IMR-90 (cell line): ENCODE data around the gene UBP1. TPM values are rescaled to one million over a fixed set of nuclear protein-coding genes. Genes with fewer than 3 reads are reported as not detected.

Source experiments
- ATAC-seq: fragments of 200-7000 bp; cut with Tn5 transposase; 2 replicates; pipeline ENCODE4 v1.9.1; 2020; ENCODE audit warnings: low read depth, mild to moderate bottlenecking, moderate library complexity
- BruUV-seq: library from RNA; stranded (reverse); fragments of 400-500 nt; replicated peaks from 2 replicates; lab custom pipeline; 2021; lab: Mats Ljungman, UMichigan
- CTCF ChIA-PET: fragments of 300-600 bp; formaldehyde crosslinking; extraction: SDS; loops from one replicate; lab custom pipeline; 2021; ENCODE audit warnings: antibody characterized with exemption; lab: Yijun Ruan, JAX
- POLR2A ChIA-PET: fragments of 300-600 bp; sonication (Branson Sonifier 250); formaldehyde crosslinking; loops from one replicate; lab custom pipeline; 2022; ENCODE audit warnings: antibody characterized with exemption; ENCODE audit not compliant: unreplicated experiment; lab: Charles Lee
- DNase-seq: peaks from one replicate; pipeline ENCODE4 v3.0.0; 2013
- H2AFZ ChIP-seq: replicated peaks from 2 replicates; pipeline ENCODE3; 2013; ENCODE audit warnings: low read length, mild to moderate bottlenecking; ENCODE audit not compliant: poor library complexity
- H2AK5ac ChIP-seq: 2 replicates; pipeline ENCODE4 v1.6.1; 2013; ENCODE audit warnings: low read depth, low read length, inconsistent platforms
- H2AK9ac ChIP-seq: replicated peaks from 2 replicates; pipeline ENCODE3; 2013; ENCODE audit warnings: mild to moderate bottlenecking, low read depth, low read length, moderate library complexity; ENCODE audit not compliant: poor library complexity
- H2BK120ac ChIP-seq: 2 replicates; pipeline ENCODE4 v1.6.1; 2013; ENCODE audit warnings: low read depth, low read length, inconsistent platforms
- H2BK15ac ChIP-seq: 3 replicates; pipeline ENCODE4 v1.6.1; 2013; ENCODE audit warnings: low read depth, low read length, inconsistent platforms
- H2BK20ac ChIP-seq: 2 replicates; pipeline ENCODE4 v1.6.1; 2013; ENCODE audit warnings: low read depth, mild to moderate bottlenecking, inconsistent platforms, low read length, moderate library complexity
- H2BK5ac ChIP-seq: 2 replicates; pipeline ENCODE4 v1.6.1; 2013; ENCODE audit warnings: mild to moderate bottlenecking, low read depth, low read length, inconsistent platforms; ENCODE audit not compliant: poor library complexity, severe bottlenecking
- H3K14ac ChIP-seq: replicated peaks from 2 replicates; pipeline ENCODE4 v1.6.1; 2013; ENCODE audit warnings: low read depth, low read length, inconsistent platforms
- H3K18ac ChIP-seq: 2 replicates; pipeline ENCODE4 v1.6.1; 2013; ENCODE audit warnings: low read depth, low read length, control low read depth
- H3K23ac ChIP-seq: 2 replicates; pipeline ENCODE4 v1.6.1; 2013; ENCODE audit warnings: low read depth, low read length, inconsistent platforms
- H3K27ac ChIP-seq: 2 replicates; pipeline ENCODE4 v1.5.1; 2013; ENCODE audit warnings: mild to moderate bottlenecking, control low read depth, low read length; ENCODE audit not compliant: insufficient read depth
- H3K27me3 ChIP-seq: 2 replicates; pipeline ENCODE4 v1.6.1; 2013; ENCODE audit warnings: low read length; ENCODE audit not compliant: control insufficient read depth, insufficient read depth
- H3K36me3 ChIP-seq: 2 replicates; pipeline ENCODE4 v1.6.1; 2013; ENCODE audit warnings: low read length, mixed read lengths; ENCODE audit not compliant: control insufficient read depth, insufficient read depth
- H3K4ac ChIP-seq: 2 replicates; pipeline ENCODE4 v1.6.1; 2013; ENCODE audit warnings: low read depth, low read length, inconsistent platforms
- H3K4me1 ChIP-seq: 2 replicates; pipeline ENCODE4 v1.6.1; 2013; ENCODE audit warnings: low read length, mixed read lengths; ENCODE audit not compliant: control insufficient read depth, insufficient read depth
- H3K4me2 ChIP-seq: 2 replicates; pipeline ENCODE4 v1.6.1; 2013; ENCODE audit warnings: low read depth, mild to moderate bottlenecking, control low read depth, low read length, moderate library complexity
- H3K4me3 ChIP-seq: 2 replicates; pipeline ENCODE4 v1.5.1; 2013; ENCODE audit warnings: low read depth, mild to moderate bottlenecking, control low read depth, low read length, moderate library complexity; ENCODE audit not compliant: insufficient read depth
- H3K56ac ChIP-seq: 2 replicates; pipeline ENCODE4 v1.6.1; 2013; ENCODE audit warnings: low read length, inconsistent platforms; ENCODE audit not compliant: insufficient read depth; ENCODE audit errors: extremely low read depth
- H3K79me1 ChIP-seq, 2 experiments: 2 replicates each; pipeline ENCODE4 v1.6.1; 2013; ENCODE audit warnings: low read length in 2 of 2, inconsistent platforms in 1 of 2, low read depth in 1 of 2
- H3K9ac ChIP-seq: 2 replicates; pipeline ENCODE4 v1.6.1; 2013; ENCODE audit warnings: low read depth, low read length, control low read depth
- H3K9me1 ChIP-seq: 2 replicates; pipeline ENCODE4 v1.6.1; 2013; ENCODE audit warnings: low read length, inconsistent platforms; ENCODE audit not compliant: insufficient read depth
- H3K9me3 ChIP-seq: 2 replicates; pipeline ENCODE4 v1.6.1; 2013; ENCODE audit warnings: low read length; ENCODE audit not compliant: control insufficient read depth, insufficient read depth
- H4K20me1 ChIP-seq: 2 replicates; pipeline ENCODE4 v1.6.1; 2013; ENCODE audit warnings: low read length, inconsistent platforms; ENCODE audit not compliant: insufficient read depth
- H4K5ac ChIP-seq: 2 replicates; pipeline ENCODE4 v1.6.1; 2013; ENCODE audit warnings: mild to moderate bottlenecking, low read depth, low read length, control low read depth
- H4K8ac ChIP-seq, 2 experiments: 2 replicates each; pipeline ENCODE4 v1.6.1; 2013; ENCODE audit warnings: low read depth in 2 of 2, low read length in 2 of 2, control low read depth in 1 of 2, inconsistent platforms in 1 of 2
- H4K91ac ChIP-seq: 2 replicates; pipeline ENCODE4 v1.6.1; 2013; ENCODE audit warnings: low read depth, low read length, inconsistent platforms; ENCODE audit not compliant: insufficient read depth
- CHD1 ChIP-seq: IDR thresholded peaks from 2 replicates; pipeline ENCODE4 v1.6.1; 2012; ENCODE audit warnings: low read depth, low read length, improper control_type of control experiment
- POLR2A ChIP-seq: IDR thresholded peaks from 2 replicates; pipeline ENCODE4 v1.6.1; 2012; ENCODE audit warnings: mild to moderate bottlenecking, low read depth, low read length
- RAD21 ChIP-seq: IDR thresholded peaks from 2 replicates; pipeline ENCODE4 v1.6.1; 2012; ENCODE audit warnings: low read length, improper control_type of control experiment
- WGBS, 2 experiments: methylation state at CpG; one replicate each; pipeline versions ENCODE4 v1.1.5 to v1.1.7; 2013; ENCODE audit warnings: missing lambda C conversion rate in 2 of 2; ENCODE audit not compliant: insufficient read length in 1 of 2; ENCODE audit errors: extremely low coverage in 2 of 2; 5-methylcytosine and 5-hydroxymethylcytosine counted together
- dilution Hi-C: fragments of 300-500 bp; cut with HindIII; formaldehyde crosslinking; loops from one replicate; pipeline ENCODE4 v1.14.3; 2018; ENCODE audit warnings: low sequenced_read_pairs; ENCODE audit not compliant: unreplicated experiment
- in situ Hi-C: fragments of 300-500 bp; cut with MboI; formaldehyde crosslinking; loops from 3 replicates; pipeline ENCODE4 v1.14.3; 2019; ENCODE audit warnings: low sequenced_read_pairs, inconsistent platforms, mixed read lengths
- intact Hi-C: fragments of 100-400 bp; cut with micrococcal nuclease; formaldehyde crosslinking; loops from 2 replicates; pipeline ENCODE4 v1.10.0; 2022
- polyA plus RNA-seq, 3 experiments: library from polyadenylated mRNA; depleted of rRNA; stranded (reverse); fragments of >200 nt; gene quantifications; 2 replicates each; pipeline ENCODE4 v1.2.3, GENCODE V29; 2012; ENCODE audit warnings: low replicate concordance in 1 of 3
- total RNA-seq: library from RNA; depleted of rRNA; stranded (reverse); fragments of >200 nt; gene quantifications from 2 replicates; pipeline ENCODE4 v1.2.3, GENCODE V29; 2012

UBP1 gene
- total and polyA plus RNA-seq, 2 of the 4 experiments (the other 2 are of a cell fraction), result 56.3 to 73.8 TPM

DNA sequence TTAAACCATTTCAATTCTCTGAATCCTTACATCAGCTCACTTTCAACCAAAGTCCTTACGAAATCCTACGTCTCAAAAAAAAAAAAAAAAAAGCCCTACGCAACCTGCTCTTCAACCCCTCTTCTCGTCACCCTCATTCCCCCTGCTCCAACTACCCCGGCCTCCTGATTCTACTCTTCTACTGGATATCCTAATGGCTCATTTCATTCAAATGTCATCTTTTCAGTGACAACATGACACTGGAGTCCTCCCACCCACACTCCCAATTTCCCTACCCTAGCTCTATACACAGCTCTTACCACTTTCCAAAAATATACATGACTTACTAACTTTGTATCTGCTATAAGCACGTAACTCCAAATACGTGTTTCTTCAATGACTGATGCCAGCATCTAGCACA, 11.5 kb downstream of the UBP1 start:
- no peak overlapping the region for H3K14ac ChIP-seq
- H3K27me3 ChIP-seq, result no peaks in the 10 kb centered on the region
- no peak overlapping the region for H4K8ac ChIP-seq
- H3K27ac ChIP-seq, result no peak overlapping the region
- no peak overlapping the region for H2BK120ac ChIP-seq
- H3K79me1 ChIP-seq, result peaks cover 2 to 58% of the 10 kb centered on the region in 2 experiments; a peak in 3 of 4 replicates
- ChIA-PET CTCF (interaction anchor here (1.4 kb wide), 1 partner anchor 13 kb away, joined by 4 read pairs; no protein-coding TSS in a partner anchor), POLR2A (no interaction called here)
- dilution Hi-C loops, result no loop called here
- no peak overlapping the region for H2AFZ ChIP-seq
- peaks cover 13% of the 10 kb centered on the region for H3K4me1 ChIP-seq
- intact Hi-C loops, result no loop called here
- peaks cover 89% of the 10 kb centered on the region for H4K20me1 ChIP-seq
- H3K4me3 ChIP-seq, result no peak overlapping the region
- H2AK5ac ChIP-seq, result no peak overlapping the region
- no peak overlapping the region for H3K18ac ChIP-seq
- H3K4ac ChIP-seq, result no peak overlapping the region
- BruUV-seq, result no TSS peak
- in situ Hi-C loops, result no loop called here
- H3K36me3 ChIP-seq, result peaks cover 2% of the 10 kb centered on the region; the same call in 1 of the 2 replicates
- H3K23ac ChIP-seq, result no peak overlapping the region
- WGBS, 2 experiments, result 89% methylated on average over 4 of the region's 7 CpGs; no CpG with 5 or more reads in 1 of the 2 experiments
- no peak overlapping the region for H2BK5ac ChIP-seq
- no peak overlapping the region for H3K4me2 ChIP-seq
- no peak overlapping the region for H2BK20ac ChIP-seq
- no peak overlapping the region for H4K91ac ChIP-seq
- TF ChIP-seq POLR2A (no peak), CHD1 (no peak), RAD21 (no peak)
- ATAC-seq (no peak), DNase-seq (no peak)
- peaks cover 9% of the 10 kb centered on the region for H3K9me1 ChIP-seq
- H2AK9ac ChIP-seq, result no peak overlapping the region
- H3K9me3 ChIP-seq, result no peaks in the 10 kb centered on the region
- no peak overlapping the region for H4K5ac ChIP-seq
- no peak overlapping the region for H3K56ac ChIP-seq
- H2BK15ac ChIP-seq, result no peak overlapping the region
- H3K9ac ChIP-seq, result no peak overlapping the region
